Activated effector memory CD4-positive, alpha-beta T cell treated with anti-CD3 and anti-CD28 coated beads, Interleukin-2, amount 50 U/mL, for 16 hours (primary cell): ENCODE data around the gene B4GALT2.
A peak's percentile ranks its signal among the peaks of the same experiment; 100 is the strongest.

Source experiments
- DNase-seq: peaks from one replicate; pipeline ENCODE4 v3.0.0-alpha.2; 2020

The B4GALT2 gene, protein sequence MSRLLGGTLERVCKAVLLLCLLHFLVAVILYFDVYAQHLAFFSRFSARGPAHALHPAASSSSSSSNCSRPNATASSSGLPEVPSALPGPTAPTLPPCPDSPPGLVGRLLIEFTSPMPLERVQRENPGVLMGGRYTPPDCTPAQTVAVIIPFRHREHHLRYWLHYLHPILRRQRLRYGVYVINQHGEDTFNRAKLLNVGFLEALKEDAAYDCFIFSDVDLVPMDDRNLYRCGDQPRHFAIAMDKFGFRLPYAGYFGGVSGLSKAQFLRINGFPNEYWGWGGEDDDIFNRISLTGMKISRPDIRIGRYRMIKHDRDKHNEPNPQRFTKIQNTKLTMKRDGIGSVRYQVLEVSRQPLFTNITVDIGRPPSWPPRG

DNA sequence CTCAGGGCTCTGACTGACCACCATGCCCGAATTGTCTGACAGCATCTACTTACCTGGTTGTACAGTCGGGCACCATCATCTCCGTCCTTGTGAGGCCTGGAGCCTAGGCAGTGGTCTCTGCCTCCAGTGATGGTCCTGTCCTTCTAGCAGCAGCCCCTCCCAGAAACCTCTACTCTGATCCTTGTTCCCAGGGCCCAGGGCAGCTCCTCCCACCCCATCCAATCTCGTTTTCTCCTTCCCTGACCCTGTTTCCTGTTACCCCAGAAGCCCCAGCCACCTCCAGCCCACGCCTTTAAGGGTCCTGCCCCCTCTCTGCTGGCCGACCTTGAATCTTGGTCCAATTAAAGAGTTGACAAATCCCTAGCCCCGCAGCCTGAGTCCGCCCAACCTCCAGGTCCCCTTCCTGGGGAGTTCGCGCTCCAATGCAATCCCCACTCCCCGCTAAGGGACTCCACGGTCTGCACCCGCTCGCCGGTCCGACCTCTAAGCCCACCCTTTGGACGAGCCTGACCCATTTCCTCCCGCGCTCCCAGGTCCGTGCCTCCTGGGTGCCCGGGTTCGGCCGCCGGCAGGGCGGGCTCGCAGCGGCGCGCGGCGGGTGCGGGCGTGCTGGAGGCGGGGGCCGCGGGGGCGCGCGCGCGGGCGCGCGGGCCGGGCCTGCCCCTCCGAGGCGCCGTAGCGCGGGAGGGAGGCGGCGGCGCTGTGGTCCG lies at the start of gene B4GALT2:
B4GALT2 (plus strand) TSS at position 660 of the 710 bp plus-strand sequence. CDS start 1,951 bp downstream, outside the sequence.
- DNase-seq, result peak; percentile 77

DNA sequence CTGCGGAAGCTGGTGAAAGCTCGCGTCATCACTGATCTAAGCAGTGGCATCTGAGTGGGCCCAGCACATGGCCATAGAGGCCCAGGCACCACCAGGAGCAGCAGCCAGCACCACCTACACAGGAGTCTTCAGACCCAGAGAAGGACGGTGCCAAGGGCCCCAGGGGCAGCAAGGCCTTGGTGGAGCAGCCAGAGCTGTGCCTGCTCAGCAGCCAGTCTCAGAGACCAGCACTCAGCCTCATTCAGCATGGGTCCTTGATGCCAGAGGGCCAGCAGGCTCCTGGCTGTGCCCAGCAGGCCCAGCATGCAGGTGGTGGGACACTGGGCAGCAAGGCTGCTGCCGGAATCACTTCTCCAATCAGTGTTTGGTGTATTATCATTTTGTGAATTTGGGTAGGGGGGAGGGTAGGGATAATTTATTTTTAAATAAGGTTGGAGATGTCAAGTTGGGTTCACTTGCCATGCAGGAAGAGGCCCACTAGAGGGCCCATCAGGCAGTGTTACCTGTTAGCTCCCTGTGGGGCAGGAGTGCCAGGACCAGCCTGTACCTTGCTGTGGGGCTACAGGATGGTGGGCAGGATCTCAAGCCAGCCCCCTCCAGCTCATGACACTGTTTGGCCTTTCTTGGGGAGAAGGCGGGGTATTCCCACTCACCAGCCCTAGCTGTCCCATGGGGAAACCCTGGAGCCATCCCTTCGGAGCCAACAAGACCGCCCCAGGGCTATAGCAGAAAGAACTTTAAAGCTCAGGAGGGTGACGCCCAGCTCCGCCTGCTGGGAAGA lies 48.7 kb upstream of the B4GALT2 start:
- DNase-seq, result peak; percentile 69

DNA sequence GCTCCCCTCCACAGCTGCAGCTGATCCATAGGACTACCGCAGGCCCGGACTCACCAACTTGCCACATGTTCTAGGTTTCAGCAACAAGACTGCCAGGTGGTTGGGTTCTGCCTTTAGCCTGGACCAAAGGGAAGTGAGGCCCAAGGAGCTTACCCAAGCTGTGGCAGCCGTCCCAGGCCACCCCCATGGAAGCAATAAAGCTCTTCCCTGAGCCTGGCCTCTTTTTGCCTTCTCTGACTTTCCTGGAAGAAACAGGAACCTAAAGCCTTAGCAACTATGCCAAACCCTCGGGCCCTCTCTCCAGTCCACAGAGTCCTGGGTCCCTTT lies 48.1 kb upstream of the B4GALT2 start:
- no peak for DNase-seq

DNA sequence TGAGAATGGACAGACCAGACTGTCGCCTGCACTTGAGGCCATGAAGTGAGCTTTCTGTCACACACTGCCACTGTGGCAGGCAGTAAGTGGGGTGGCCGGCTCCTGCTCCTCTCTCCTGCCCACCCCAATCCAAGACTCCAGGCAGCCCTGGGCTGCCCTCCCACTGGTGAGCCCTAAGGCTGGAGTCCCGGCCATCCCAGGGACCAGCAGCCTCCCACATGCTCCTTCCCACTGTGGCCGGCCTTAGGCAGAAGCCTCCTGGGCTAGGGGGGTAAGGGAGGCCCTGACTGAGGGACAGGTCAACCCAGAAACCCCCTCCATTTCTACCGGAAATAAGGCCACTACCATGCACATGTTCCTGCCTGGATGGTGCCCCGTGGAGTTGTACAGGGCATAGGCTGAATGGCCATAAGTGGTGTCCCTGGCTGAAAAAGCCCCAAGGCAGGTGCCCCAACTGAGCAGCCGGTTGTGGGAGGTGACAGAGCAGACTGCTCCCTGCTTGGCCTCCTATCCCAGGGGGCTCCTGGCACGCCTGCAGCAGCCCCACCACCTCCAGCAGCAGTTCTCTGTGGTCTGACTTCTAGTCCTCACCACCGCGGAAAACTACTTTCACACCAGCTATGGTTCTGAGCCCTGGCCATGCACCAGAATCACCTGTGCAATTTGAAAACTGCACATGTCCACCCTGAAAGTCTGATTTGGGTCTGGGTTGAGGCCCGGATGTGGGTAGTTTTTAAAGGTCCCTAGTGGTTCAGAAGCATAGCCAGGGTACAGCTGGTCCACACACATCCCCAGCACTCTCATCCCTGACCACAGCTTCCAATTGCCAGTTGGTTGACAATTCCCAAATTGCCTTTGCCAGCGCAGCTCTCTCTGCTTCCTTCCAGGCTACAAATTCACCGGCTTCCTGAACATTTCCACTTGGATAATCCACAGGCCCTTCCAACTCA lies 47.0 kb upstream of the B4GALT2 start:
- no peak for DNase-seq

DNA sequence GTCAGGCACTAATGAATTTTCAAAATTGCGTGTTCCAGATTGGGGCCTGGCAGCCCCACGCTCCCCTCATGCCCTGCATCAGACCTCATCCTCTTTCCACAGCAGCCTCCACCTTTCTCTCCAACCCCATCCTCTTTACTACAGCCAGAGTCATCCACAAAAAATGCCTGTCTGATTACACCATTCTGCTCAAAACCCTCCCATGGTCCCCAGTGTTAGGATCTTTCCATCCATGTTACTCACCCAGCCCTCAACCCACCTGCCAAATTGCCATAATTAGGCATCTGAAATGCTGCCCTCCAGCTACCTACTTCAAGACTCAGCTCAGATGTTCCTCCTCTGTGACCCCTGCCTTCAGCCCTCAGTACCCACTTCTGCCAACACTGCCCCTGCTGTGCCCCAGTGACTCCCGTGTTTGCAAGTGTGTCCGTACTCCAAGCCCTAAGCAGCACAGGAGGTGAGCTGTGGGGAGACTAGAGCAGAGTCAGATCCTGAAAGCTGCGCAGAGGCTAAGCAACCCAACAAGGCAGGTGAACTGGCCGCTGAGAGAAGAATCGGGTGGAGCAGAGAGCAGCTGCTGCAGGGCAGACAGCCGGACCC lies 46.1 kb upstream of the B4GALT2 start:
- DNase-seq, result no peak

DNA sequence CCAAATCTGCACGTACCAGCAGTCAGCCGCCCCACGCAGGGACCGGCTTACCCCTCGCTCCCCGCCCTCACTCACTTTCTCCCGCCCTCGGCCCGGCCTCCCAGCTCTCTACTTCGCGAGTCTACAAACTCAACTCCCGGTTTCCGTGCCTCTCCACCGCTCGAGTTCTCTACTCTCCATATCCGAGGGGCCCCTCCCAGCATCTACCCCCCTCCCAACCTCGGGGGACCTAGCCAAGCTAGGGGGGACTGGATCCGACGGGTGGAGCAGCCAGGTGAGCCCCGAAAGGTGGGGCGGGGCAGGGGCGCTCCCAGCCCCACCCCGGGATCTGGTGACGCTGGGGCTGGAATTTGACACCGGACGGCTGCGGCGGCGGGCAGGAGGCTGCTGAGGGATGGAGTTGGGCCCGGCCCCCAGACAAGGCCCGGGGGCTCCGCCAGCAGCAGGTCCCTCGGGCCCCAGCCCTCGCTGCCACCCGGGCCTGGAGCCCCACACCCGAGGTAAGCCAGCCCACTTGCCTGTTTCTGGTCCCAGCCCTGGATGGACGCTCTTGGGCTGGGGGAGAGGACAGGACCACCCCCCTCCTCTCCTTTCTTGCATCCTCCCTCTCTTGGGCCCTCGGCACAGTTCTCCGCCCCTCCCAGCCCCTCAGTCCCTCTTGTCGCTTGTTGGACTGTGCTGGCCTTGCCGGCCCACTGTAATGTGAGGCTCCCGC lies 45.5 kb upstream of the B4GALT2 start, which contains the start of gene ARTN:
ARTN (plus strand) TSS at position 416 of the 715 bp plus-strand sequence. CDS start 1,856 bp downstream, outside the sequence.
- no peak for DNase-seq

DNA sequence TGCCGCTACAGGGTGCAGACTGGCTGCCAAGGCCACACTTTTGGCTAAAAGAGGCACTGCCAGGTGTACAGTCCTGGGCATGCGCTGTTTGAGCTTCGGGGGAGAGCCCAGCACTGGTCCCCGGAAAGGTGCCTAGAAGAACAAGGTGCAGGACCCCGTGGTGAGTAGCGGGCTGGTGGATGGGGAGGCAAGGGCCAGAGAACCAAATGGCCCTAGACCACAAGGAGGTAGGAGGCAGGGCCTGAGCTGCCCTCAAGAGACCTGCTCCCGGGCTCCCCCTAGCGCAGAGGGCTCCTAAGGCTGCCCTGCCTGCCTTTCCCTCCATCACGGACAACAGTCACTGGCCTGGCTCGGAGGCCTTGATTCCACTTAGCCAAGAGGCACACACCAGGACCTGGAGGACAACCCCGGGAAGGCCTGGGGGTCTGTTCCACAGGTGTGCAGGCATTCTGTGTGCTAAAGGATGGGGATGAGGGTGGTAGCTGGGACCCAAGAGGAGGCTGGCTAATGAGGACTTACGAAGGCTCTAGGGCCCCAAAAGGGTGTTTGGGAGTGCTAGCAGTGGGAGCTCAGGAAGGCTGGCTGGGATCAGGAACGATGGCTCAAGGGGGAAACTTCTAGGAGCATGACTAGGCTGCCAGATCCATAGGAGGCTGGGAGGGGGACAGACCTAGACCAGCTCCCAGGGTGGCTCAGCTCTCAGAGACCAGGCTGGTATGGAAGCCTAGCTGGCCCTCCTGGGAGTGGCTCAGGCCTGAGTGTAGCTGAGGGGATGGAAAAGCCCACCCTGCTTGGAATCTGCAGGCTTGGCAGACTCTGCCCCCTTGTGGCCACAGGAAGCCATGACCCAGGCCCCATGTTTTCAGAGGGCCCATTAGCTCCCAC lies 44.7 kb upstream of the B4GALT2 start:
- DNase-seq, result peak; percentile 83

DNA sequence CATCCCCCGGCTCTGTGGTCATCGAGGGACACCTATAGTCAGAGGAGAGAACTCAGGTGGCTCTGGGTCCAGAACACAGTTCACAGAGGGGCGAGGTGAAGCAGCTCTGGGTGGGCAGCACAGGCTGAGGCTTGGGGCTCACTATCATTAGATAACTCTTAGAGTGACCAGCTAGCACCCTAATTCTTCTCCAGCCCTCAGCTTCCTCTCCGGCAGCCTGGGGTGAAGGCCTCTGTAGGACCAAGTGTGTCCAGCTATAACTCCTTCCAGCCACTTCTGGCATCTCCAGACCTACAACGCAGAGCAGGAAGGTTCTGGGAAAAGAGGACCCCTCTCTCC lies 44.1 kb upstream of the B4GALT2 start:
- no peak for DNase-seq

DNA sequence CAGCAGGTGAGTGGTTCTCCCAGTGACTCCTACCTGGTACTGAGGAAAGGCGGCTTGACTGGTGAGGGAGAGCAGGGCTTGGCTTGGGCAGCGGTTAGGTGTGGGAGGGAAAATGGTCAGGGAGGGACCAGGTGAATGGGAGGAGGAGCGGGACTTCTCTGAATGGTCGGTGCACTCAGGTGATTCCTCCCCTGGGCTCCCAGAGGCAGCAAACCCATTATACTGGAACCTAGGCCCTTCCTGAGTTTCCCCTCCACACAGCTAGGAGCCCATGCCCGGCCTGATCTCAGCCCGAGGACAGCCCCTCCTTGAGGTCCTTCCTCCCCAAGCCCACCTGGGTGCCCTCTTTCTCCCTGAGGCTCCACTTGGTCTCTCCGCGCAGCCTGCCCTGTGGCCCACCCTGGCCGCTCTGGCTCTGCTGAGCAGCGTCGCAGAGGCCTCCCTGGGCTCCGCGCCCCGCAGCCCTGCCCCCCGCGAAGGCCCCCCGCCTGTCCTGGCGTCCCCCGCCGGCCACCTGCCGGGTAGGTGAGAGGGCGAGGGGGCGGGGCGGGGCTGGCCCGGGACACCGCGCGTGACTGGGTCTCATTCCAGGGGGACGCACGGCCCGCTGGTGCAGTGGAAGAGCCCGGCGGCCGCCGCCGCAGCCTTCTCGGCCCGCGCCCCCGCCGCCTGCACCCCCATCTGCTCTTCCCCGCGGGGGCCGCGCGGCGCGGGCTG lies 43.1 kb upstream of the B4GALT2 start:
- DNase-seq, result no peak

DNA sequence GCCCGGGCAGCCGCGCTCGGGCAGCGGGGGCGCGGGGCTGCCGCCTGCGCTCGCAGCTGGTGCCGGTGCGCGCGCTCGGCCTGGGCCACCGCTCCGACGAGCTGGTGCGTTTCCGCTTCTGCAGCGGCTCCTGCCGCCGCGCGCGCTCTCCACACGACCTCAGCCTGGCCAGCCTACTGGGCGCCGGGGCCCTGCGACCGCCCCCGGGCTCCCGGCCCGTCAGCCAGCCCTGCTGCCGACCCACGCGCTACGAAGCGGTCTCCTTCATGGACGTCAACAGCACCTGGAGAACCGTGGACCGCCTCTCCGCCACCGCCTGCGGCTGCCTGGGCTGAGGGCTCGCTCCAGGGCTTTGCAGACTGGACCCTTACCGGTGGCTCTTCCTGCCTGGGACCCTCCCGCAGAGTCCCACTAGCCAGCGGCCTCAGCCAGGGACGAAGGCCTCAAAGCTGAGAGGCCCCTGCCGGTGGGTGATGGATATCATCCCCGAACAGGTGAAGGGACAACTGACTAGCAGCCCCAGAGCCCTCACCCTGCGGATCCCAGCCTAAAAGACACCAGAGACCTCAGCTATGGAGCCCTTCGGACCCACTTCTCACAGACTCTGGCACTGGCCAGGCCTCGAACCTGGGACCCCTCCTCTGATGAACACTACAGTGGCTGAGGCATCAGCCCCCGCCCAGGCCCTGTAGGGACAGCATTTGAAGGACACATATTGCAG lies 42.4 kb upstream of the B4GALT2 start:
- no peak for DNase-seq

DNA sequence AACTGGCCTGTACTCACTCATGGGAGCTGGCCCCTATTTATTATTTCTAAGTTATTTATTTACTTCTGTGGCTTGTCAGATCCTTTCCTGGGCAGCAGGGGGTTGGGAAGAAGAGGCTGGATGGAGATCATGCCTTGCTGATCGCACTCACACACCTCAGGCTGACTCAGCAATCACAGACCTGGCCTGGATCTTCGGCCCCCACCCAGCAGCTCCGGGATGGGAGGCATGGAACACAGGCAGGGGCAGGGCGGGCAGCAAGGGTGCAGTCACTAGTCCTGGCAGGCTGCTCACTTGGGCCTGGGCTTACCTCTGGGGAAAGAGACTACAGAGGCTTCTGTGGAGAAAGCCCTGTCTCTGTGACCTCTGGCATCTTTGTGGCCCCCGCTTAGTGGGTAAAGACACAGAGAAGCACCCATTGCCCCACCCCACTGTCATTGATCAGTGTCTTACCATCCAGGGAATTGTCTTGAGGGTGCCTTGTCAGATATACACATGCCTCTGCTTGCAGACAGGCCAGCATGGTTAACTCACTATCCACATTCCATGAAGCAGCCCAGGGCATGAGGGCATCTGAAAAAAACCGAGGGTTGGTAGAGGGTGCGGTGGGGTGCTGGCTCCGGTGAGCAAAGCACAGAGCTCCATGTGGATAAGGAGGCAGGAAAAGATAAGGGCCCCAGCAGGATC lies 41.7 kb upstream of the B4GALT2 start:
- no peak for DNase-seq

DNA sequence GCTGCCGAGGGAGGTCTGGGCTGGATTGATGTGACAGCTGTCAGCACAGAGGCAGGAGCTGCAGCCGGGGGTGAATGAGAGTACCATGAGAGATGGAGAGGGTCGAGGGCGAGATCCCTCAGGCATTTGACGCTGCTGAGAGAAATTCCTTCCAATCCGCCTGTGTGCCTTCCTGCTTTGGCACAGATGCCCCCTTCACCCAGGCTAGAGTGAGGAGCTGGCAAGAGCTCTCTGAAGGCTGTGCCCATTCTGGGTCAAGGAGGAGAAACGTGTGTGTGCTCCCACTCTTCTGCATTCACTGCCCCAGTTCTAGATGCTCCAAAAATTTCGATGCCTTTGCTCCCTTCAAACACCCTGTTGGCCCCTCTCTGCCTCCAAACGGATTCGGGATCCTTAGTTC lies 40.6 kb upstream of the B4GALT2 start:
- DNase-seq, result no peak

DNA sequence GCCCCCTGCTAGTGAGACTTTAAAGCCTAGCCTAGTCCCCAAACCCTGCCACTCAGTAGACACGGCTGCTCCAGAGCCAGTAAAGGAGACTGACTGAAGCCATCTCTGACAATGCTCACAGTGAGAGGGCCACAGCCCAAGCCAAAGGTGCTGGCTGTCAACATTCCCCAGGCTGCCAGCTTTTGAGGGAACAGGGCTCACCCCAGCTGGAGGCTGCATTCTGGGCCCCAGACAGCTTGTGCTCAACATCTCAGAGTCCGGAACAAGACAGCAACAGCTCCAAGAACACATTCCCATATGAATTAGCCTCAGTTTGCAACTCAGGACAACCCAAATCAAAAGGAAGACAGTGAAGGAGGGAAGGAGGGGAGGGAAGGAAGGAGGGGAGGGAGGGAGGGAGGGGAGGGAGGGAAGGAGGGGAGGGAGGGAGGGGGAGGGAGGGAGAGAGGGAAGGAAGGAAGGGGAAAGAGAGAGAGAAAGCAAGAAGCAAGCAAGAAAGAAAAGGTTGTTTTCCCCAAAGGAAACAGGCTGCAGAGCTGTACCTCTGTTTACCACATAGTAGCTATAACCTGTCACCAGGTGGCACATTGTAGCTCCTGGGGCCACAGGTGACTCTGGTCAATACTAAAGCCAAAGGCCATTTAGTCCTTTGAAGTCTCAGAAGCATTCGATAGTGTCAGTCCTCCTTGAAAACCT lies 40.0 kb upstream of the B4GALT2 start:
- DNase-seq, result no peak

DNA sequence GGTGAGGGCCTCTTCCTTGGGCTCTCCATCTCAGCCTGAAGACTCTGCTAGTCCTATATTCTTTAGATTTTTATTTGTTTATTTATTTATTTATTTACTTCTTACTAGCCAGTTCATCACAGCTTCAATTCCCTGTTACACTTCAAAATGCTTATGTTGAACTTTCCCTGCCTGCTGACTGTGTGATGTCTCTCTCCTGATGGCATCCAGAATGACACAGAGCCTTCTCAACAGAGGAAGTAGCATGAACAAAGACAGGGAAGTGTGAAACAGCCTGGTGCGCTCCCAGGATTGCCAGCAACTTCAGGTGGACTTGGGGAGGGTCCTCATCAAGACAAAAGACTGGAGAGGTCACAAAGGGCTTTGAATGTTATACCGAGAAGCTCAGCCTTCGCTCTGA lies 36.6 kb upstream of the B4GALT2 start:
- DNase-seq, result no peak

DNA sequence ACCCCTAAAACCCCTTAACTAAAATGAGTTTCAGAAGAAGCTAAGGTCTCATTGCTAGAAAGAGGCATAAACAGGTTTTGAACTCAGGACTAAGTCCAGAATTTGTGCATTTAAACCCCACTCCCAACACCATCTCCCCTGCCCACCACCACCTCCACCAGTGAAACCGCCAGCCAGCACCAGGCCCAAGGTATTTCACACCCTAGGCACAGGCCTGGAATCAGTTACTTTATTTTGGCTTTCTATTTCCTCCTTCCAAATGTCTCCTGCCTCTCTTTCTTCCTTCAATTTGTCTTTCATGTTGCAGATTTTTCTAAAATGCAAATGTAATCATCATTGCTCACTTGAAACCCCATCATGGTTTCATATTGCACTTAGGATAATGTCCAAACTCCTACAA lies 34.1 kb upstream of the B4GALT2 start:
- no peak for DNase-seq

DNA sequence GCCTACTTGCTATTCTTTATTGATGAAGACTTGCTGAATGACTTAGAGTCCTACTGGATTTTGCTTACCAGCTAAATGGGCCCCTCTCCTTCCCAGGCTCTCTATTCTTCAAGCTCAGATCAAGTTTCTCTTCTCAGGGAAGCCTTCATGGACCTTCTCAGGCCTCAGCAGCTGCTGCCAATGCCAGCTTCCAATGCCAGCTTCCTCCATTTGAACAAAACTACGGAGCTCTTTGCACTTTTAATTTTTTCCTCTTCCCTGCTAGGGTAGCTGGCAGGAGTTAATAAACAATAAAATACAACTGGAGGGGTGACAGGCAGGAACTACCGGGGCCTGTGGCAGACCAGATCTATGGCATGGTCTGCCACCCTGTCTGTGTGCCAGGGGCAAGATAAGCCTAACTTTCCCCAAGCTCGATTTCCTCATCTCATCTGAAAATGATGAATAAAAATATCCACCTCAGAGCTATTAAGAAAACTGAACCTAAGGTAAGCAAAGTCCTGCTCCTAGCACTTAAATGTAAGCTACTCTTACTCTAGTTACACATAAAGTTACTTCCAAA lies 33.3 kb upstream of the B4GALT2 start:
- no peak for DNase-seq
